Left lung (tissue), 10 donors: ENCODE measurements around the gene FAM83C. TPM values are rescaled to one million over a fixed set of nuclear protein-coding genes. Genes with fewer than 3 reads are reported as not detected.

Experiments
- ATAC-seq: fragments of 200-7000 bp; cut with Tn5 transposase; one replicate; pipeline ENCODE4 v1.9.1; 2020; ENCODE audit warnings: moderate library complexity
- DNase-seq, 4 donors: peaks; one replicate each; pipeline ENCODE4 v3.0.0-alpha.2; 2013 to 2020
- H3K27ac ChIP-seq, 2 donors: fragments of 200-600 bp; sonication (generic) in 1 of 2; one replicate each; pipeline versions ENCODE4 v1.5.0 to v1.8.0; 2020 to 2021
- H3K27me3 ChIP-seq, 2 donors: fragments of 200-600 bp; sonication (generic) in 1 of 2; one replicate each; pipeline versions ENCODE4 v1.5.0 to v1.8.0; 2020 to 2021
- H3K36me3 ChIP-seq, 2 donors: fragments of 200-600 bp; sonication (generic) in 1 of 2; one replicate each; pipeline versions ENCODE4 v1.5.0 to v1.8.0; 2020 to 2021
- H3K4me1 ChIP-seq, 2 donors: fragments of 200-600 bp; one replicate each; pipeline ENCODE4 v1.8.0; 2021
- H3K4me3 ChIP-seq, 2 donors: fragments of 200-600 bp; sonication (generic) in 1 of 2; one replicate each; pipeline versions ENCODE4 v1.5.0 to v1.8.0; 2020 to 2021; ENCODE audit warnings: mild to moderate bottlenecking in 1 of 2
- H3K9me3 ChIP-seq, 2 donors: fragments of 200-600 bp; sonication (generic) in 1 of 2; one replicate each; pipeline versions ENCODE4 v1.5.0 to v1.8.0; 2020 to 2021
- CTCF ChIP-seq, 2 donors: fragments of 200-600 bp; sonication (generic) in 1 of 2; IDR thresholded peaks; one replicate each; pipeline versions ENCODE4 v1.5.0 to v1.8.0; 2021; ENCODE audit warnings: antibody characterized with exemption in 2 of 2
- intact Hi-C, 2 donors: fragments of 100-400 bp; cut with DNase I; formaldehyde crosslinking; loops; one replicate each; pipeline versions ENCODE4 v1.11.2 to v1.14.2; 2022
- polyA plus RNA-seq, 6 donors: library from polyadenylated mRNA; unstranded; fragments of 120-200 nt; gene quantifications; one replicate each; pipeline ENCODE4 v1.2.1, GENCODE V29; 2013; ENCODE audit not compliant: insufficient read length in 6 of 6
- total RNA-seq, 2 donors: library from RNA; stranded (reverse); fragmentation: NEBNext Ultra II Directional; extraction: Animal tissue kit (Norgen Biotek cat#: 25700); gene quantifications; one replicate each; pipeline ENCODE4 v1.2.1, GENCODE V29; 2021
- donor health status: DM: no; HTN: yes; CAD: no.
- donor health status: DM: no; HTN: no; CAD: no.

Gene FAM83C
- total and polyA plus RNA-seq, 8 donors = not detected

GRCh38 chr20:35298264-35298663 is 6.0 kb upstream of the FAM83C start:
- DNase-seq (no peak), ATAC-seq (no peak)
- no peak for TF ChIP-seq CTCF (IDR thresholded peaks at IDR 0.05)
- no peak overlapping the region for H3K27ac ChIP-seq
- intact Hi-C loops = no loop called here
- H3K4me1 ChIP-seq = no peaks in the 10 kb centered on the region
- H3K27me3 ChIP-seq = peaks cover 0 to 34% of the 10 kb centered on the region in 2 donors
- H3K4me3 ChIP-seq = no peak overlapping the region
- H3K36me3 ChIP-seq = no peaks in the 10 kb centered on the region
- no peaks in the 10 kb centered on the region for H3K9me3 ChIP-seq

- intact Hi-C loops = no loop called here
These were observed 5.5 kb upstream of the FAM83C start for GRCh38 chr20:35297740-35298139.

GRCh38 chr20:35297155-35297554 is 4.9 kb upstream of the FAM83C start:
- intact Hi-C loops = no loop called here
- peaks cover 0 to 45% of the 10 kb centered on the region in 2 donors for H3K27me3 ChIP-seq
- DNase-seq (no peak), ATAC-seq (peak; percentile 10)
- no peak overlapping the region for H3K27ac ChIP-seq
- no peaks in the 10 kb centered on the region for H3K9me3 ChIP-seq
- no peak overlapping the region for H3K4me3 ChIP-seq
- TF ChIP-seq CTCF (IDR thresholded peaks at IDR 0.05) = no peak
- no peaks in the 10 kb centered on the region for H3K36me3 ChIP-seq
- H3K4me1 ChIP-seq = no peaks in the 10 kb centered on the region

More at GRCh38 chr20:35297740-35298139, 5.5 kb upstream of the FAM83C start:
- no peak overlapping the region for H3K4me3 ChIP-seq
- peak in 1 of 4 donors; percentile 52 for DNase-seq
- H3K27me3 ChIP-seq = peaks cover 0 to 39% of the 10 kb centered on the region in 2 donors
- TF ChIP-seq CTCF (IDR thresholded peaks at IDR 0.05) = no peak
- H3K9me3 ChIP-seq = no peaks in the 10 kb centered on the region
- no peak for ATAC-seq
- H3K27ac ChIP-seq = no peak overlapping the region
- H3K36me3 ChIP-seq = no peaks in the 10 kb centered on the region
- no peaks in the 10 kb centered on the region for H3K4me1 ChIP-seq

GRCh38 chr20:35296101-35296554 is 3.9 kb upstream of the FAM83C start:
- TF ChIP-seq CTCF (IDR thresholded peaks at IDR 0.05) = no peak
- Histone ChIP-seq H3K27ac (no peak overlapping the region), H3K9me3 (no peaks in the 10 kb centered on the region), H3K4me1 (no peaks in the 10 kb centered on the region), H3K36me3 (no peaks in the 10 kb centered on the region), H3K27me3 (peaks cover 0 to 52% of the 10 kb centered on the region in 2 donors), H3K4me3 (no peak overlapping the region)
- no peak for DNase-seq
- intact Hi-C loops = no loop called here
- ATAC-seq = no peak

GRCh38 chr20:35295674-35296073 is 3.4 kb upstream of the FAM83C start:
- no peaks in the 10 kb centered on the region for H3K4me1 ChIP-seq
- TF ChIP-seq CTCF (IDR thresholded peaks at IDR 0.05) = no peak
- no peaks in the 10 kb centered on the region for H3K9me3 ChIP-seq
- ATAC-seq = no peak
- intact Hi-C loops = no loop called here
- H3K27me3 ChIP-seq = peaks cover 0 to 52% of the 10 kb centered on the region in 2 donors
- DNase-seq = no peak
- no peak overlapping the region for H3K4me3 ChIP-seq
- H3K27ac ChIP-seq = no peak overlapping the region
- no peaks in the 10 kb centered on the region for H3K36me3 ChIP-seq
